ENCODE results near the gene CACNA2D3. TPM values are rescaled to one million over a fixed set of nuclear protein-coding genes. Genes with fewer than 3 reads are reported as not detected.
A peak's percentile ranks its signal among the peaks of the same experiment; 100 is the strongest.

Gene CACNA2D3
- total and polyA plus RNA-seq, 4 donors: 0.38 to 2.5 (median 1.1) TPM

DNA sequence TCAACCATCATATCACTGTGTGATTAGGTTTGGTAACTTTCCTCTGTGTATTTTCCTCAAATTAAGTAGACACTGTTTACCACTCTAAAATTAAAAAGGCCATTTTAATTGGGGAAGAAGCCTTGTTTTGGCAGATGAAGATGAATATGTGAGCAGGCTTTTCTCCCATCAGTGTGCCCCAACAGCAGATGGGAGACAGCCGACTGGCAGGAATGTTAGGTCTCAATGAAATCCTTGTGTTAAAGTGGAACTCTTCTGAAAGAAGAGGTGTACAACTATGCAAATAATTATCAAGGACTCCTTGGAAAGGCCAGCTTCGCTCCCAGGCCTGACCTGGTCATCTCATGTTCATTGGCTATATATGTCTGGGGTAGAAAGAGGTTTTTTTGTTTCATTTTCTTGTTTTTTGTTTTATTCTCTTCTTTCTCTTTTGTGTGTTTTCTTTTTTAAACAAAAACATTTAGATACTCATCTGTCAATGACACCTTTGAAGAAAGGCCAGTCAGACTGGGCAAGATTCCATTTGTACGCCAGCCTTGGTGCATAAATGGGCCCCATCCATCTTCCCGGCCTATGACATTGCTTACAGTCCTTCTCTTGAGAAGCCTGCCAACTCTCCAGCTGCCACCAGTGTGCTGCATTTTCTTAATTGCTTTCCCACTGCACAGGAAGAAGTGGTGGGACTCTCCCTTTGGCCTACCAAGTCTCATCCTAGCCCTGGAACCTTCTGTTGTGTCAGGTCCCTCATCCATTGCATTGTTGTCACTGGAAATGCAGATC is 779.7 kb downstream of the CACNA2D3 start:
- Histone ChIP-seq H3K36me3 (ENCODE audit: control insufficient read depth in 4 of 4, insufficient read depth in 4 of 4, low read length in 4 of 4) (no peaks in the 10 kb centered on the region), H3K27ac (ENCODE audit: low read depth in 1 of 2, low read length in 1 of 2) (no peak overlapping the region), H3K27me3 (ENCODE audit: control insufficient read depth in 3 of 3, insufficient read depth in 3 of 3, low read length in 2 of 3) (no peaks in the 10 kb centered on the region), H3K9me3 (ENCODE audit: control insufficient read depth in 4 of 4, insufficient read depth in 3 of 4, low read length in 3 of 4) (no peaks in the 10 kb centered on the region), H3K9ac (ENCODE audit: insufficient read depth in 1 of 2, low read length in 2 of 2) (no peak overlapping the region), H3K4me1 (ENCODE audit: control insufficient read depth in 5 of 5, insufficient read depth in 5 of 5, low read length in 5 of 5) (peaks cover 2 to 21% (median 4%) of the 10 kb centered on the region in 5 donors), H3K4me3 (no peak overlapping the region)
- WGBS, 2 donors: 65 to 72% methylated on average over 4 of the region's 4 CpGs
- ATAC-seq (ENCODE audit: insufficient read depth, low FRiP score): no peak
- TF ChIP-seq, protein P1, sequence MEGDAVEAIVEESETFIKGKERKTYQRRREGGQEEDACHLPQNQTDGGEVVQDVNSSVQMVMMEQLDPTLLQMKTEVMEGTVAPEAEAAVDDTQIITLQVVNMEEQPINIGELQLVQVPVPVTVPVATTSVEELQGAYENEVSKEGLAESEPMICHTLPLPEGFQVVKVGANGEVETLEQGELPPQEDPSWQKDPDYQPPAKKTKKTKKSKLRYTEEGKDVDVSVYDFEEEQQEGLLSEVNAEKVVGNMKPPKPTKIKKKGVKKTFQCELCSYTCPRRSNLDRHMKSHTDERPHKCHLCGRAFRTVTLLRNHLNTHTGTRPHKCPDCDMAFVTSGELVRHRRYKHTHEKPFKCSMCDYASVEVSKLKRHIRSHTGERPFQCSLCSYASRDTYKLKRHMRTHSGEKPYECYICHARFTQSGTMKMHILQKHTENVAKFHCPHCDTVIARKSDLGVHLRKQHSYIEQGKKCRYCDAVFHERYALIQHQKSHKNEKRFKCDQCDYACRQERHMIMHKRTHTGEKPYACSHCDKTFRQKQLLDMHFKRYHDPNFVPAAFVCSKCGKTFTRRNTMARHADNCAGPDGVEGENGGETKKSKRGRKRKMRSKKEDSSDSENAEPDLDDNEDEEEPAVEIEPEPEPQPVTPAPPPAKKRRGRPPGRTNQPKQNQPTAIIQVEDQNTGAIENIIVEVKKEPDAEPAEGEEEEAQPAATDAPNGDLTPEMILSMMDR (IDR thresholded peaks at IDR 0.05; ENCODE audit: control extremely low read depth, extremely low read depth): no peak
- DNase-seq: peak; percentile 63 to 74 (median 67)

DNA sequence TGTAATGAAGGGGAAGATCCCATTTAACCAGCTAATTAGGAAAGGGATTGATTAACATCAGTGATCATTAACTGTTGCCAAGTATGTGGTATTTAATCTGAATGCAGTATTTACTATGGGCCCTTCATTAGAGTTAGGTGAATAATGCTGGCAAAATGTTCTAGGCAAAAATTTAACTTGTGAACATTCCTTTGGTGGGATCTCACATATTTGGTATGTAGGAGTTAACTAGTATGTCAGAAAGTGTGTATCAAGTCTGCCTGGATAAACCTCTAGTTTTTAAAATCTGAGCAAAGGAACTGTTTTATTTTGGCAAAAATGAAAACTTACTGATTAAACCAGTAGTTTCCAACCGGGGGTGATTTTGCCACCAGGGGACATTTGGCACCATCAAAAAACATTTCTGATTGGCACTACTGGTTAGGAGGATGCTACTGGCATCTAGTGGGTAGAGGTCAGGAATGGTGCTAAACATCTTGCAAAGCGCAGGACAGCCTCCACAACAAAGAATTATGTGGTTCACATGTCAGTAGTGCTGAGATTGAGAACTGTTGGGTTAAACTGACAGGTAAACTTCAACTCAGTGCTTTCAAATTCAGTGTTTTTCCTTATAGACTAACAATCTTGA is 783.0 kb downstream of the CACNA2D3 start:
- ATAC-seq (ENCODE audit: insufficient read depth, low FRiP score) (no peak), DNase-seq (no peak)
- H3K27me3 ChIP-seq (ENCODE audit: control insufficient read depth in 3 of 3, insufficient read depth in 3 of 3, low read length in 2 of 3): no peaks in the 10 kb centered on the region
- peaks cover 2 to 21% (median 4%) of the 10 kb centered on the region in 5 donors for H3K4me1 ChIP-seq (ENCODE audit: control insufficient read depth in 5 of 5, insufficient read depth in 5 of 5, low read length in 5 of 5)
- no peak overlapping the region for H3K4me3 ChIP-seq
- H3K9ac ChIP-seq (ENCODE audit: insufficient read depth in 1 of 2, low read length in 2 of 2): no peak overlapping the region
- H3K27ac ChIP-seq (ENCODE audit: low read depth in 1 of 2, low read length in 1 of 2): no peak overlapping the region
- H3K9me3 ChIP-seq (ENCODE audit: control insufficient read depth in 4 of 4, insufficient read depth in 3 of 4, low read length in 3 of 4): no peaks in the 10 kb centered on the region
- TF ChIP-seq, protein P1 (IDR thresholded peaks at IDR 0.05; ENCODE audit: control extremely low read depth, extremely low read depth): no peak
- no peaks in the 10 kb centered on the region for H3K36me3 ChIP-seq (ENCODE audit: control insufficient read depth in 4 of 4, insufficient read depth in 4 of 4, low read length in 4 of 4)
- 79 to 87% methylated on average over 2 of the region's 2 CpGs for WGBS, 2 donors

DNA sequence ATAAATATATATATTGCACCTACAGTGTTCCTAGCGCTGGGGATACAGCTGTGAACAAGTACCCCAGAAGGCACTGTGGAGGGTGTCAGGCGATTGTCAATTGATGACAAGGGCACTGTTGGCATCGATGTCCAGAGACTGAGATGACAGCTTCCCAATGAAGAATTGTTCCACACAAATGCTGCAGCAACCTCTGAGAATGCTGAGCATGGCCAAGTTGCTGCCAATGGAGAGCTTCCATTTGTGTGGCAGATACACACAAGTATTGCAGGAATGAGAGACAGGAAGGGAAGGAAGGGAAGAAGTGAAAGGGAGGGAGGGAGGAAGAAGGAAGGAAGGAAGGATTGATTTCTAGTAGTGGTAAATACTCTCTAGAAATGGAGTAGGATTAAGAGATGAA is 783.6 kb downstream of the CACNA2D3 start:
- ATAC-seq (ENCODE audit: insufficient read depth, low FRiP score) (no peak), DNase-seq (no peak)
- no peak overlapping the region for H3K27ac ChIP-seq (ENCODE audit: low read depth in 1 of 2, low read length in 1 of 2)
- 90 to 91% methylated on average over 3 of the region's 3 CpGs for WGBS, 2 donors
- TF ChIP-seq, protein P1 (IDR thresholded peaks at IDR 0.05; ENCODE audit: control extremely low read depth, extremely low read depth): no peak
- H3K9me3 ChIP-seq (ENCODE audit: control insufficient read depth in 4 of 4, insufficient read depth in 3 of 4, low read length in 3 of 4): no peaks in the 10 kb centered on the region
- no peaks in the 10 kb centered on the region for H3K27me3 ChIP-seq (ENCODE audit: control insufficient read depth in 3 of 3, insufficient read depth in 3 of 3, low read length in 2 of 3)
- peaks cover 2 to 17% (median 4%) of the 10 kb centered on the region in 5 donors for H3K4me1 ChIP-seq (ENCODE audit: control insufficient read depth in 5 of 5, insufficient read depth in 5 of 5, low read length in 5 of 5)
- H3K4me3 ChIP-seq: no peak overlapping the region
- no peak overlapping the region for H3K9ac ChIP-seq (ENCODE audit: insufficient read depth in 1 of 2, low read length in 2 of 2)
- no peaks in the 10 kb centered on the region for H3K36me3 ChIP-seq (ENCODE audit: control insufficient read depth in 4 of 4, insufficient read depth in 4 of 4, low read length in 4 of 4)
